Type B pancreatic cell (in vitro differentiated cells): Measurements from ENCODE around the gene THEMIS. TPM values are rescaled to one million over a fixed set of nuclear protein-coding genes. Genes with fewer than 3 reads are reported as not detected.
"Not testable (repeated sequence)": the region's sequence is repeated elsewhere in the genome, so short reads cannot be mapped to it uniquely, and the experiment has no call there.

ENCODE experiments used
- DNase-seq: peaks from one replicate; pipeline ENCODE4 v3.0.0; 2021; ENCODE audit warnings: mixed read lengths; ENCODE audit not compliant: unreplicated experiment; ENCODE audit errors: extremely low spot score
- H3K27ac Mint-ChIP-seq: 2 replicates; pipeline ENCODE4 v1.8.0; 2021; ENCODE audit warnings: mild to moderate bottlenecking, mixed read lengths
- H3K27me3 Mint-ChIP-seq: 2 replicates; pipeline ENCODE4 v1.8.0; 2021; ENCODE audit warnings: mixed read lengths
- H3K36me3 Mint-ChIP-seq: 2 replicates; pipeline ENCODE4 v1.8.0; 2021; ENCODE audit warnings: mixed read lengths
- H3K4me1 Mint-ChIP-seq: one replicate; pipeline ENCODE4 v1.8.0; 2021; ENCODE audit warnings: mixed read lengths; ENCODE audit not compliant: unreplicated experiment
- H3K4me3 Mint-ChIP-seq: 2 replicates; pipeline ENCODE4 v1.8.0; 2021; ENCODE audit warnings: mild to moderate bottlenecking, mixed read lengths
- H3K9me3 Mint-ChIP-seq: 2 replicates; pipeline ENCODE4 v1.8.0; 2021; ENCODE audit warnings: mixed read lengths
- CTCF ChIP-seq: fragments of 200-600 bp; sonication (generic); conservative IDR thresholded peaks from 2 replicates; pipeline ENCODE4 v1.5.0; 2021; ENCODE audit warnings: antibody characterized with exemption, mild to moderate bottlenecking
- total RNA-seq: library from RNA; stranded (reverse); gene quantifications from 2 replicates; pipeline ENCODE4 v1.2.1, GENCODE V29; 2021; ENCODE audit warnings: low replicate concordance

The THEMIS gene
- total RNA-seq, 1 donor from 2014 or later: not detected

DNA sequence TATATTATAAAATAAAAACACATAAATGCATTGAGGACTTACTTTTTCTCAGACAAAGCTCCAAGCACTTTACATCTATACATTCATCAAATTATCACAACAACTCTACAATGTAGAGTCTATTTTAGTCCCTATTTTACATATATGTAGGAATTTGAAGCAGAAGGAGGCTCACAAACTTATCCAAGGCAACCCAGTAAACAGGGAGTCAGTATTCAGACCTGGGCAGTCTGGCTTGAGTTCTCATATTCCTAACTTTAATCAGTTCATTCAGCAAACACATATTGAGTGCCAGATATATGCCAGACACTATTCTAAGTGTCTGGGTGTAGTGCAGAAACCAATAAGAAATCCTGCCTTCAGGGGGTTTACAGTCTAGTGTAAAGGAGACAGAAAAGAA lies 194.6 kb downstream of the THEMIS start:
- no peak overlapping the region for H3K4me3 Mint-ChIP-seq
- TF ChIP-seq CTCF: no peak
- no peak for DNase-seq
- H3K36me3 Mint-ChIP-seq: no peaks in the 10 kb centered on the region
- H3K4me1 Mint-ChIP-seq: no peaks in the 10 kb centered on the region
- no peaks in the 10 kb centered on the region for H3K9me3 Mint-ChIP-seq
- no peak overlapping the region for H3K27ac Mint-ChIP-seq
- peaks cover 4% of the 10 kb centered on the region for H3K27me3 Mint-ChIP-seq

- TF ChIP-seq CTCF: no peak
- Mint-ChIP-seq H3K27me3 (no peaks in the 10 kb centered on the region), H3K27ac (no peak overlapping the region), H3K9me3 (no peaks in the 10 kb centered on the region), H3K4me3 (no peak overlapping the region), H3K36me3 (no peaks in the 10 kb centered on the region), H3K4me1 (no peaks in the 10 kb centered on the region)
- DNase-seq: no peak
Measured at GRCh38 chr6:127695108-127695507, 205.8 kb downstream of the THEMIS start.

- no peak for TF ChIP-seq CTCF
- Mint-ChIP-seq H3K4me1 (no peaks in the 10 kb centered on the region), H3K9me3 (no peaks in the 10 kb centered on the region), H3K4me3 (no peak overlapping the region), H3K27ac (no peak overlapping the region), H3K36me3 (no peaks in the 10 kb centered on the region), H3K27me3 (no peaks in the 10 kb centered on the region)
- DNase-seq: no peak
Measured at GRCh38 chr6:127691146-127691545, 209.7 kb downstream of the THEMIS start.

DNA sequence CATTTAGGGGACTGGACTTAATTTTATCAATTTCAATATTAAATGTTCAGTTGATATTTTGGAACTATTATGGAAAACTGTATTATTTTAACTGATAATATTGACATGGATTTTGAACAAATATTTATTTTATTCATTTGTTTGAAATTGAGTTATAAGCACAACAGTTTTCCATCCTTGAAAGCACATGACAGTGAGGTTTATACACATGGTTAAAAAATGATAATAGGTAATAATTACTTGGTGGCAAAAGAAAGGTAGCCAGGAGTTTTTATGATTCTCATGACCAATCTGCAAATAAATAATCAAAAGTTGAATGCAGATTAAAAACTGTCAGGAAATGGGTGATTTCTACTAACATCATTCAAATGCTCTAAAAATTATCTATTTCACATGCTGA lies 210.3 kb downstream of the THEMIS start:
- Mint-ChIP-seq H3K4me1 (no peaks in the 10 kb centered on the region), H3K27me3 (no peaks in the 10 kb centered on the region), H3K4me3 (no peak overlapping the region), H3K27ac (no peak overlapping the region), H3K36me3 (no peaks in the 10 kb centered on the region), H3K9me3 (no peaks in the 10 kb centered on the region)
- TF ChIP-seq CTCF: no peak
- DNase-seq: no peak

- DNase-seq: no peak
- TF ChIP-seq CTCF: peak; percentile 73
- Mint-ChIP-seq H3K27me3 (no peaks in the 10 kb centered on the region), H3K4me3 (no peak overlapping the region), H3K4me1 (no peaks in the 10 kb centered on the region), H3K27ac (no peak overlapping the region), H3K36me3 (no peaks in the 10 kb centered on the region), H3K9me3 (no peaks in the 10 kb centered on the region)
Measured at GRCh38 chr6:127690092-127690491, 210.8 kb downstream of the THEMIS start.

GRCh38 chr6:127687490-127687889 lies 213.4 kb downstream of the THEMIS start:
- not testable (repeated sequence) for H3K9me3 Mint-ChIP-seq, H3K36me3 Mint-ChIP-seq, H3K4me3 Mint-ChIP-seq, DNase-seq, H3K27ac Mint-ChIP-seq, H3K4me1 Mint-ChIP-seq, H3K27me3 Mint-ChIP-seq
